ENCODE data around the gene CUTA.

DNA sequence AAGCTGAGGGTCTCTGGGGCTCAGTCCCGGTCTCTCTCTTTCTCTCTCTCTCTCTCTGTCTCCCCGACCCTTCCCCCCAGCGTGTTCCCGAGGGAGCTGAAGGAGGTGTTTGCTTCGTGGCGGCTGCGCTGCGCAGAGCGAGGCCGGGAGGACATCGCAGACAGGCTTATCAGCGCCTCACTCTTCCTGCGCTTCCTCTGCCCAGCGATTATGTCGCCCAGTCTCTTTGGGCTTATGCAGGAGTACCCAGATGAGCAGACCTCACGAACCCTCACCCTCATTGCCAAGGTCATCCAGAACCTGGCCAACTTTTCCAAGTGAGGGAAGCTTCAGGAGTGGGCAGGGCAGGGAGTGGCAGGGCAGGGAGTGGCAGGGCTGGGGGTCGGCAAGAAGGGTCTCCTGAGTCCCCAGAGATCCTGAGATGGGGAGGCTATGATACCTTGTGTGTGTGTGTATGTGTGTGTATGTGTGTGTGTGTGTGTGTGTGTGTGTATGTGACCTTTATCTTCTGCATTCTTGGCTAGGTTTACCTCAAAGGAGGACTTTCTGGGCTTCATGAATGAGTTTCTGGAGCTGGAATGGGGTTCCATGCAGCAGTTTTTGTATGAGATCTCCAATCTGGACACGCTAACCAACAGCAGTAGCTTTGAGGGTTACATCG, 22.9 kb upstream of the CUTA start:
- TF ChIP-seq, protein P1, sequence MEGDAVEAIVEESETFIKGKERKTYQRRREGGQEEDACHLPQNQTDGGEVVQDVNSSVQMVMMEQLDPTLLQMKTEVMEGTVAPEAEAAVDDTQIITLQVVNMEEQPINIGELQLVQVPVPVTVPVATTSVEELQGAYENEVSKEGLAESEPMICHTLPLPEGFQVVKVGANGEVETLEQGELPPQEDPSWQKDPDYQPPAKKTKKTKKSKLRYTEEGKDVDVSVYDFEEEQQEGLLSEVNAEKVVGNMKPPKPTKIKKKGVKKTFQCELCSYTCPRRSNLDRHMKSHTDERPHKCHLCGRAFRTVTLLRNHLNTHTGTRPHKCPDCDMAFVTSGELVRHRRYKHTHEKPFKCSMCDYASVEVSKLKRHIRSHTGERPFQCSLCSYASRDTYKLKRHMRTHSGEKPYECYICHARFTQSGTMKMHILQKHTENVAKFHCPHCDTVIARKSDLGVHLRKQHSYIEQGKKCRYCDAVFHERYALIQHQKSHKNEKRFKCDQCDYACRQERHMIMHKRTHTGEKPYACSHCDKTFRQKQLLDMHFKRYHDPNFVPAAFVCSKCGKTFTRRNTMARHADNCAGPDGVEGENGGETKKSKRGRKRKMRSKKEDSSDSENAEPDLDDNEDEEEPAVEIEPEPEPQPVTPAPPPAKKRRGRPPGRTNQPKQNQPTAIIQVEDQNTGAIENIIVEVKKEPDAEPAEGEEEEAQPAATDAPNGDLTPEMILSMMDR (IDR thresholded peaks at IDR 0.05), result no peak
- no peak for TF ChIP-seq POLR2A (IDR thresholded peaks at IDR 0.05)

All from right lobe of liver (tissue), 4 donors.